NCI-H2107 (cell line): Measurements from ENCODE around the gene NFASC.

ENCODE experiments used
- DNase-seq: peaks from one replicate; lab custom pipeline; 2025; lab: John Stamatoyannopoulos, UW

NFASC gene

DNA sequence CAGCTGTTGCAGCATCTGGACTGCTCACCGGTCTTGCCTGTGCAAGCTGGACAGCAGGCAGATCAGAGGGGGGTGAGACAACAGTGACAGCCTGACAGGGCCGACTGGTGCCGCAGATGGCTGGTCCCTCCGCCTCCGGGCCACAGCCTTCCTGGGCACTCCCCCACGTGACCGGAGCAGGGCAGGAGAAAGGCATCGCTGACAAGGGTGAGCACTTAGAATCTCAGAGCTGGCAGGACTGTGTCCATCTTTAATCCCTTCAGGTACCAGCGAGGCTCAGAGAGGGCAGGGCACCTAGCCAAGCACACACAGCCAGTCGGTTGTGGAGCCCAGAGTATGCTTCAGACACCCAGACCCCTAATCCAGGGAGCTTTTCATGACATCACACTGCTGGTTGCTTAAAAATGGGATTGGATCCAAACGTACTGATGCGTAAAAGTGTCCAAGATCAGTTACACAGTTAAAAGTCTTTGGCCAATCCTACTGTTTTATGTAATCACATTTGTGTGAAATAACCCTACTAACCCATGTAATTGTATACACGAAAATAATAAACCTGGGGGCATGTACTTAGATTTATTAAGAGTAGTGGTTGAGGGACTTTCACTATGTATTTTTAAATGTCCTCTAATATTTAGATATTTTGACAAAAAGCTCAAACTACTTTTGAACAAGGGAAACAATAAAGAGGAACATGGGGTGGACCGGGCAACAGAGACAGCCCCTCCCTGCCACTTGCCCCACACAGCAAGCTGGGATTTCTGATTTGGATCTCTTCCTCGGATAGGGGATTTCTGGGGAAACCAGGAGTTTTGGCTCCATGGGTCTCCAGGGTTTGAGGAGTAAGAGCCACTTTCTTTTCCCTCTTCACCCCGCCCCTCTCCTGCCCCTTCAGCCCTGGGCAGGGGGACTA lies 171.6 kb downstream of the NFASC start:
- DNase-seq, result no peak

DNA sequence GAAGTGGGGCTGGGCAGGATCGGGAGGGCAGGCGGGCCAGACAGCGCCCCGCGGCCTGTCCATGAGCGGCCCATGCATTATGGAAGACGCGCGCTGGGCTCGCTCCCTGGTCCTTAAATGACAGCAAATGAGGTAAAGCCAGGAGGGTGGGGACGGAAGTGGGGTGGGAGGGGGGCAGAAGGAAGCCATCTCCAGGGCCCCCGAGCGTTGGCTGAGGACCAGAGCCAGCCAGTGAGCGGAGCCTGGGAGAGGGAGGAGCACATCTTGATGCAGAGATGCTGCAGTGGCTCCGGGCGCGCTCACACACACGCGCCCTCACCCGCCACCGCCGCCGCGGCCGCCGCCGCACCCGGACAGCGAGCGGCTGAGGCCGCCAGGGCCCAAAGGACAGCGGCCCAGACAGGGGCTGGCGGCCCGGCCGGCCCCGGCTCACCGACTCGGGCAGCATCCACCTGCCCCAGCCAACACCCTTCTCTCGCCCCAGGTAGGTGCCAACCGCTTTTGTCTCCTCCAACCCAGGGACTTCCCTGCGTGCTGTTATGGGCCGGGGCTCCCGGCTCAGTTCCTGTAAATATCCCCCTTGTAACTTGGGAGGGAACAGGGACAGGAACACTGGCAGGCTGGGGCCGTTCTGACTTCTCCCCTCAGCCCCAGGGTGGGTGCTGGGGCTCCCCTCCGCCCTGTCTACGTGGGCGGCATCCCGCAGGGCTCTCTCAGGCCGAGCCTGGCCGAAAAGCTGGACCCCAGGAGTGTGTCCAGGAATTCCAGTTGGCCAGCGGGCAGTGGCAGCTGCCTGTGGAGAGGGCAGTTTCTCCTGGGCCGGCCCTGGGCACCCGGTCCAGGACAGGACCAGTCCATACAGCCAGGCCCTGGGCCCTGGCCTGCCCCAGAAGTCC lies 172.5 kb downstream of the NFASC start, which contains the start of gene CNTN2:
Gene CNTN2, plus strand, starts transcription at position 302 of the 896 bp plus-strand sequence. CDS start 9,974 bp downstream, outside the sequence.
- DNase-seq, result no peak

DNA sequence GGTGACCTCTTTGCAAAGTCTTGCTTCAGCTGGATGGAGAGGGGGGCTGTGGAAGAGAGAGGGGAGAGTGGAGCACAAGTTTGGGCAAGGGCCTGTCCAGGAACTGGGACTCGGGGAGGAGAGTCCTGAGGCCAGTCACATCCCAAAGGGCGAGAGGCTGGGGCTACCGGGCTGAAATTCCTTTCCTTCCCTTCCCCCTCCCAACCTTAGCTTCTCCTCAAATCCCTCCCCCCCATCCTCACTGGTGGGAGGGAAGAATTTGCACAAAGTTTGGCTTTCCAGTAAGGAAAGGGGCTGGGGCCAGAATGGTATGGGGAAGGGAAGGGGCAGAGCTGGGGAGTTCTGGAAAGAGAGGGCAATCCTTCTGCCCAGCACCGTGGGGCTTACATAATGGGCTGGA lies 173.2 kb downstream of the NFASC start:
- DNase-seq, result no peak

GRCh38 chr1:205044741-205045140 lies 174.1 kb downstream of the NFASC start:
- no peak for DNase-seq

DNA sequence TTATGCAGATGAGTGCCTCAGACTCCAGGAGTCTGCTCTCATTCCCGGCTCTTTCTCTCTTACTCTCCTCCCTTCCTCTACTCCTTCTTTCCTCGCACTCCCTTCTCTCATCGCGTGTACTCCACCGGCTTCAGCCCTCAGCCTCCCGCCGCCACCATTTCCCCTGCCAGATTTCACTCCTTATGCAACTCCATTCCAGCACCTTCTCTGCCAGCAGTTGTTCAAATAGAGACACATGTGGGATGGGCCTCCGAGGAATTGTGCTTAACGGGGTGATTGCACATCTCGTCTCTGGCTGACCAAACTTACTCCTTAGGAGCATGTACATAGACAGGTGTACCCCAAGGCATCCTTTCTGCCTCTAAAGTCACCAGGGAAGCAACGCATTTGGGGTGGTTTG lies 174.5 kb downstream of the NFASC start:
- DNase-seq, result no peak

DNA sequence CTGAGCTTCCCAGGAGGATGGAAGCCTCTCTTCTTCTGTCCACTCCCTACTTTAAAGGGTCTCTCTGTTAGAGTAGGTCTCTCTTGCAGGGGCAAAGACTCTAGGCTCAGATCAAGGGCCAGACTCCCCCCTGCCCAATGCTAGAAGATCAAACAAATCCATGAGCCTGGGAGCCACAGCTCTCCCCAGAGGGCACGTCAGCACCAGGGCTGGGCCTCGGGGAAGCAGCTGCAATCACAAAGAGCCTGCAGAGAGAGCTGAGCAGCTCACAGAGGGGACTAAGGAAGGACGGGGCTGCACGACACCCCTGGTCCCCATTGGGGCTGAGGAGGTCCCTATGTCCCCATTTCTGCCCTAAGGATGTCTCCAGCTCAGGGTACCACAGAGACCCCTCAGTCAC lies 176.2 kb downstream of the NFASC start:
- DNase-seq, result no peak

- DNase-seq, result no peak
Measured at GRCh38 chr1:205047764-205048231, 177.1 kb downstream of the NFASC start.

- DNase-seq, result no peak
Measured at GRCh38 chr1:205048382-205048781, 177.7 kb downstream of the NFASC start.

- no peak for DNase-seq
Measured at GRCh38 chr1:205049479-205049878, 178.8 kb downstream of the NFASC start.

DNA sequence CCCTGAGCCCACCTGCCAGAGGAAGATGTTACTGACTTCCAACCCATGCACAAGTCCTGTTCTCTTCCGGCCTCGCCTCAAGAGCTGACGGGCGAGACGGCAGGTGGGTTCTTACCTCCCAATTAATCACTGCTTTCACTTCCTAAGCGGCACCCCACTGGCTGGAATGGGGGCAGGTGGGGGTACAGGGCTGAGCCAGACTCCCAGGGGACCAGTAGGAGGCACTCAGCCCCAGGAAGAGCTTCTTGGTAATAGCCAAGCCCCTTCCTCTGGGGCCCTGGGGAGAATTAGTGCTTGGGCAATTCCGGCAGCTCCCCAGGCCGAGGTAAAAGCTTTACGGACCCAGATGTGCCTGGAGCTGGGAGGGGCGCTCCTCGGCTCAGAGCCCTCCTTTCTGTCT lies 182.0 kb downstream of the NFASC start:
- no peak for DNase-seq

DNA sequence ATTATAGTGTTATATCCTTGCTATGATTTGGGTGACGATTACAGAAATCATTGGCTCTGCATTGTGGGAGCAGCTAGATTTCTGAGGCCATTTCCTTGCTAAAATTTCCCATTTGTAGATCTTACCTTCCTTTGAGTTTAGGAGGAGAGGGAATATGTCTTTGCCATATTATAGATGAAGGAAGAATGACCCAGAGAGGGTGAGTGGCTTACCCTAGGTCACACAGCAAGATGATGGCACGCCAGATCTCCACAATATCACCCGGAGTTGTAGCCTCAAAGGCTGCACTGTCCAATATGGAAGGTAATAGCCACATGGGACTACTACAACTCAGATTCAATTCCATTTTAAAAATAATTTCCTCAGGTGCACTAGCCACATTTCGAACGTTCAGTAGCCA lies 182.6 kb downstream of the NFASC start:
- no peak for DNase-seq

- no peak for DNase-seq
Measured at GRCh38 chr1:205054013-205054412, 183.4 kb downstream of the NFASC start.

DNA sequence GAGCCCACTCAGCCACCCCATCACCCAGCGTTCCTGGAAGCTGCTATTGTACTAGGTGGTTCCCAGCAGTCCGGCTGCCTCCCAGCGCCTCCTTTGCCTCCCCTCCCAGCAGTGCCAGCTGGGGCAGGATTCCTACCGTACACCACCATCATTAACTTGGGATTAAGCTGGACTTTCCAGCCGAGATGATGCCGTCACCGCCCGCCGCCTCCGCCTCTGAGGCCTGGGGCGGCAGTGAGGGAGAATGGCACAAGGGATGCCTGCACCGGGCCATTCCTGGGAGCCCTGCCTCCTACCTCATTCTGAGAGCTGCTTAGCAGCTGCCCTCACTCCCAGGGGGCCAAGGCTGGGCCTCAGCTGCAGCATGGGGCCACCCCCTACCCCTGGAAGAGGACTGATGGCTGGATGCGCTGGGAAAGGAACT lies 185.5 kb downstream of the NFASC start:
- no peak for DNase-seq

GRCh38 chr1:205056956-205057568 lies 186.4 kb downstream of the NFASC start:
- DNase-seq, result no peak

- DNase-seq, result no peak
Measured at GRCh38 chr1:205057808-205058575, 187.3 kb downstream of the NFASC start.

GRCh38 chr1:205058853-205059252 lies 188.2 kb downstream of the NFASC start:
- no peak for DNase-seq

GRCh38 chr1:205059660-205060059 lies 189.0 kb downstream of the NFASC start:
- DNase-seq, result no peak

DNA sequence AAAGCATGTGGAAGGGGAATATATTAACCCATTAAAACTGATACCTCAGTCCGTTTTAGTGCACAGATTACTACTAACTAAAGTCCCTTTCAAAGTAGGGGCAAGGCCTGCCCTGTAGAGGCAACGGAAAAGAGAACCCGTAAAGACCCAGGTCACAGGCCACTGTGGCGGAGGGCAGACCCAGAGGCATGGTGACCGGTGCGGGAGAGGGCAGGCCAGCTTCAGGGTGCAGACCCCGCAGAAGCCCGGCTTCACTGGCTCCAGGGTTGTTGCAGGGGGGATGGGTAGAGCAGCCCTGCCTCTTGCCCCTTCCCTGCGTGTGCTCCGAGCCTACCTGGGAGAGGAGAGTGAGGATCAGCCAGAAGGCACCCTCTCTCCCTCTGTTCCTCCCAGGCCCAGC lies 190.1 kb downstream of the NFASC start:
- no peak for DNase-seq

DNA sequence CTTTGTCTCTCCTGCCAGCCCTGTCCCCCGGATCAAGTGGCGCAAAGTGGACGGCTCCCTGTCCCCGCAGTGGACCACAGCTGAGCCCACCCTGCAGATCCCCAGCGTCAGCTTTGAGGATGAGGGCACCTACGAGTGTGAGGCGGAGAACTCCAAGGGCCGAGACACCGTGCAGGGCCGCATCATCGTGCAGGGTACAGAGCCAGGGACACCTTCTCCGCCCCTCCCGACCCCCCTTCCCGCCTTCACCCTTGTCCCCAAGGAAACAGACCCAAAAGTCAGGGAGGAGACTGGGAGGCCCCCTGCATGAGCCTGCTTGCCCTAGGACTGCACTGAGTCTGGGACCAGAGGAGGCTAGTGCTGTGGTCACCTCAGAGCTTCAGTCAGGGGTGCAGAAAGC lies 190.6 kb downstream of the NFASC start:
- DNase-seq, result no peak

DNA sequence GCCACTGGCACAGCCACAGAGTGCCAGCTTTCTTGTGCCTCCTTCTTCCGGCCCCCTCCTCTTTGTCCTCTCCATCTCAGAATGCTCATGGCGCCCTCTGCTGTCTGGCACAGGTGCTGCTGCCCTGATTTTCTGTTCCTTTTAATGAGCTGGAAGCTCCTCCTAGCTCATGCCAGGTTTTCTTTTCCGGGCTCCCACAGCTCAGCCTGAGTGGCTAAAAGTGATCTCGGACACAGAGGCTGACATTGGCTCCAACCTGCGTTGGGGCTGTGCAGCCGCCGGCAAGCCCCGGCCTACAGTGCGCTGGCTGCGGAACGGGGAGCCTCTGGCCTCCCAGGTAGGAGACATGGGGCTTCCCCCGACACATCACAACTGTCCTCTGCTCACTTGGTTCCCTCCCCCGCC lies 191.0 kb downstream of the NFASC start:
- DNase-seq, result peak; percentile 87

DNA sequence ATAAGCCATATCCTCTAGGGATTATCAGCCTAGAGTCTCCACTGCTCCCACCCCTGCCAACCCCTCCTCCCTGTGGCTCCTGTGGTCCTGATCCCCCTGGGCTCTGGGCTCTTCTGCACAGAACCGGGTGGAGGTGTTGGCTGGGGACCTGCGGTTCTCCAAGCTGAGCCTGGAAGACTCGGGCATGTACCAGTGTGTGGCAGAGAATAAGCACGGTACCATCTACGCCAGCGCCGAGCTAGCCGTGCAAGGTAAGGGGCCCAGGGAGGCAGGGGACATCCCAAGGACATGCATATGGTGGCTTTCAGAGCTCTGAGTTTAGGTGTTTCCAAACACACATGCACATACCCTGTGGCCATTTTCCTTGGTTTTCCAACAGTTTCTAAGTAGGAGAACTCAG lies 191.7 kb downstream of the NFASC start:
- DNase-seq, result no peak
